GM19324 (cell line): ENCODE data around the gene SLC9A9.
"Not testable (repeated sequence)": the region's sequence is repeated elsewhere in the genome, so short reads cannot be mapped to it uniquely, and the experiment has no call there.

Source experiments
- ATAC-seq: cut with Tn5 transposase; IDR thresholded peaks from one replicate; pipeline ENCODE4 v1.9.1; 2021; ENCODE audit warnings: mild to moderate bottlenecking, moderate library complexity; ENCODE audit not compliant: unreplicated experiment, low FRiP score

SLC9A9 gene

DNA sequence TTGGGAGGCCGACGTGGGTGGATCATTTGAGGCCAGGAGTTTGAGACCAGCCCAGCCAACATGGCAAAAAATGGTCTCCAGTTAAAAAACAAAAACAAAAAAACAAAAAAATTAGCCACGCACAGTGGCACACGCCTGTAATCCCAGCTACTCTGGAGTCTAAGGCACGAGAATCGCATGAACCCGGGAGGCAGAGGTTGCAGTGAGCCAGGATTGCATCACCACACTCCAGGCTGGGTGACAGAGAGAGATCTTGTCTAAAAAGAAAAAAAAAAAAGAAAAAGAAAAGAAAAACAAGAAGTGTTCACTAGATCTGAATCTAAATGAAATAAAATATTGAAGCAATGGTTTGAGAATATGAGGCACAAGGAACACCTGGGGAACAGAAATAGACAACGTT is 36.7 kb downstream of the SLC9A9 start:
- ATAC-seq: no peak

DNA sequence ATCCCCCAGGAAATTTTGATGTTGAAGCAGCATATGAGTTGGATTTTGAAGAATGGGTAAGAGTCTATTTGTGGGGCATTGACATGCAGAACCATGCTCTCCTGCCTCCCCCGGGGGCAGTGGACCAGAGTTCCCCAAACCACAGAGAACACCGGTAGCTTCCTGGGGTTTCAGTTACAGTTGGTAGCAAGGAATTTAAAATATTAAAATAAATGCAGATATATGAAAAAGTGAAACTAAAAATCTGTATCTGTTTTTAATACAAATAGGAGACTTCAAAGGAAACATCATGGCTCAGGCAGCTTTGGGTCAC is 37.4 kb downstream of the SLC9A9 start:
- ATAC-seq: no peak

GRCh38 chr3:143810166-143810952 is 37.9 kb downstream of the SLC9A9 start:
- no peak for ATAC-seq

DNA sequence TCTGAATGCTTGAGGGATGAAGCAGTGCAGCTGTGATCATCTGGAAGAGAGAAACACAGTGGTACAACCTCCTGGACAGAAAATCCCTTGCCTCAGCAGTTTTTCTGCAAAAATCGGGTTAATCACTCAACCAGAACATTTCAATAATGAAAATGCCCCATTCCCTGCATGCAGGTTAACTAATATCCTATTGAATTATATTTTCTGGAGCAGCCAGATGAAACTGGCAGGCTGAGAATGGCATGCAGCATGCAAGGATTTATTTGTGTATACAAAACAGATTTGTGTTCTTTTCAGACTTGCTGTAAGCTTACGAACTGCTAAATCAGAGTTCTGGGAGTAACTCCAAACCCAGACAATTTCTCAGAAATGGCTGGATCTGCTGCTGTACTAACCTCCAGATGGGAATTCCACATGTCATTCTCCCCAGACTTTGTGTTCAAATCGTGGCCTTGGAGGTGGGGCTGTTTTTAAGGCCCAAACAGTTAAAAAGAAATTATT is 39.1 kb downstream of the SLC9A9 start:
- ATAC-seq: no peak

- ATAC-seq: no peak
These were observed 40.2 kb downstream of the SLC9A9 start for GRCh38 chr3:143808030-143808429.

- ATAC-seq: no peak
These were observed 42.2 kb downstream of the SLC9A9 start for GRCh38 chr3:143806038-143806437.

GRCh38 chr3:143805476-143805875 is 42.8 kb downstream of the SLC9A9 start:
- ATAC-seq: not testable (repeated sequence)

- ATAC-seq: not testable (repeated sequence)
These were observed 47.2 kb downstream of the SLC9A9 start for GRCh38 chr3:143801046-143801445.

- ATAC-seq: not testable (repeated sequence)
These were observed 50.1 kb downstream of the SLC9A9 start for GRCh38 chr3:143798151-143798550.

DNA sequence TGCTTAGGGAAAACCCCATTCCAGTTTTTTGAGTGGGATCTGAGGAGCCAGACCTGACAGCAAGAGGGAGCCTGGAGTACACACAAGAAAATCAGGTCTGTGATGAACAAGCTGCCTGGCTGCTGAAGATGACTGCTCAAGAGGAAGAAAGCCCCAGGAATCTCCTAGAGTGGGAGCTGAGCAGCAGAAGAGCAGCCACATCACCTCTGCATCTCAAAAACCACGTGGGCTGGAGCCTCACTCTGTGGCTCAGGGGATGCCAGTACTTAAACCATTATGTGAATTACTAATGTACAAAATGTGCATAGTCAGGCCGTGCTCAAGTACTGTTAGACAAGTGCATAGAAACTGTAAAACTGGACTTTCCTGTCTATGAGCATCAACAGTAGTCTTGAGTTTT is 52.4 kb downstream of the SLC9A9 start:
- ATAC-seq: no peak

DNA sequence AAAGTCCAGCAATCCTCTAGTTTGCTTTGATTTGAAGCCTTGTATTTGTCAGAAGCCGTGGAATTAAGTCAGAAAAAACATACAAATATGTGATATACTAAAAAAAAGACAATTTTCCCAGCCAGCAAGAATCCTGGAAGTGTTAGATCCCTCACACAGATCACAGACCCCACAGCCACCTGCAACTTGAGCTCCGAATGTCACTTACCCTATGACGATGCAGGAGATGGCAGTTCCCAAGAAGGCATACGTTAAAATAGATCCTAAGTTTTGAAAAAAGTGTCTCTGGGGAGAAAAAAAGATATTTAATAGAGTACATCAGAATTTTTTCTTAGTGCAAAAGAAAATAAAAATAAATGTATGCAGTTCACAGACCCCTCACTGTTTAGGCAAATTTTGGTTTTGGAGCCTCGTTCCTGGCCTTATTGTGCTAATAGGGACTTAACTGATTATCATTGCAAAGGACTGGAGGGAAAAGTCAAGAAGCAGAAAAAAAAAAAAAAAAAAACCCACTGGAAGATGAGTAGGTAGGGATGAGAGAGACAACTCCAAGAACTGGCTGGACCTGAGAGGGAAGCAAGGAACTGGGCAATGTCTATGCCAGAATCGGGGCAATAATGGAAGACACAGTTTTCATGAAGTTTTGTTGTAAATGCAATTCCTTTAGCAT is 53.3 kb downstream of the SLC9A9 start:
- no peak for ATAC-seq

DNA sequence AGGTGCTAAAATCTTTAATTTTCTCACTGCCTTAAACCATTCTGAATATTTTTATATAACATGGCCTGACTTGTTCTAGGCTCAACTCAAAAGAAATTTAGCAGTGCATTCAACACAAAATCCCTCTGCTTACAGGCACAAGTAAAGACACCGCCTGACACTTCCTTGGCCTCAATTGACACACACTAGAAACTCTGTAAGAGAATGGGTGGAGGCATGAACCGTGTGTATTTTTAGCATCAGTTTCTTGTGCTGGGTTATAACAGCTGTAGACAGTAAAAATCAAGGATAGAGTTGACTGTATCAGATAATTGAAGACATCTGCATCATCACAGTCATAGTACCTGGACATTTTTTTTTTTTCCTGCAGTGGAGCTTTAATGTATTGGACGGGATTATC is 54.3 kb downstream of the SLC9A9 start:
- no peak for ATAC-seq

DNA sequence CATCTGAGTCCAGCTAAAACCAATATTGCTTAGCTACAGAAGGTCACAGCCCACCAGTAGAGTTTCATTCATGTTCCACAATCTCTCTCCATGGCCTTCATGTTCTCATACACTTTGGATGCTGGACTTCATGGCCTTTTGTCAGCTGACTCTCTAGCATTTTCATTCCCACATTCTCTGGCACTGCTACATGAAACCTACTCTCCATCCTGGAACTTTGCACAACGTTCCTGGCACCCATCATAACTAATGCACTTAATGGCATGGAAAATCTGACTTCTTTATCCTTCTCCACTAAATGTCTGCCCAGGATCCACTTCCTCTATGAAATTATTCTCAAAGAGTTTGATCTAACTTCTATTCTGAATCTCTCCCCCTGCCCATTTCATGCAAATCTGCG is 56.9 kb downstream of the SLC9A9 start:
- ATAC-seq: no peak

DNA sequence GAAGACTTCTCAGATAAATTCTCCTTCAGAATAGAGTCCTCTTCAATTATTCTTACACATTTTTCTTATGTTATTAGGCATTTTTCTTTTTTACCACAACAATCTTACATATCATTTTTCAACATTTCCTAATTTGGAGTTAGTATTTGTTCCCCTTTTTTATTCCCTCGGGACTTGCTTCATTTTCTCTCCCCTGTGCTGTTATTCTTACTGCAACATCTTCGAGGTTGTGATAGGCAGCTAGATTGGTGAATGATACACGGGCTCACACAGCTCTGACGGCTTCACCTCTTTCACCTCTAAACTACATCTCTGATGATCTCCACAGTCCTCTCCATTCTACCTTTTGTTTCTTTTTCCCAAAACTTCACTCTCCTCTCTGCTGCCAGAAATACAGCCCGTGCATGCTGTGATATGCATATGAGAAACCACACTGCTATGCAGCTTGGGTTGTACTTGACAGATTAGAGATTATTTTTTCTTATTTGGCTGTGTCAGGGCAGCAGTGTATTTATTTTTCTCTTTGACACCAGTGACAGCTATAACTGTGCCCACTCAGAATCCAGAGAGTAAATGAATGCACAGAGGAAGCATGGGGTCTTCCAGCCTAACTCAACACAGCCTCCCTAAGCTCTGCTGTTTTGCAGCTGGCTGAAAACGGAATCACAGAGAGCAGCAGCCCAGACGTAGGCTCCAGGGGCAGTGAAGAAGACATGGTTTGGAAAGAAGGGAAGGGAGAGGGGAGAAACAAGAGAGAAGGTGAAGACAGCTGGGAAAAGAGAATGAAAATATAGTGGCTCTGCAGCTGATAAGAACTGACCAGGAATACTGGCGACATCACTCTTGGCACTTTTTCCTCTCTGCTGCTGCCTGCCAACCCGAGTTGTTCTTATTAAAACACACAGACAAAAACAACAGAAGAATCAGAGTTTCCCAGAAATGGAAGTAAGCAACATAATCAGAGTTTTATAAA is 61.8 kb downstream of the SLC9A9 start:
- no peak for ATAC-seq

DNA sequence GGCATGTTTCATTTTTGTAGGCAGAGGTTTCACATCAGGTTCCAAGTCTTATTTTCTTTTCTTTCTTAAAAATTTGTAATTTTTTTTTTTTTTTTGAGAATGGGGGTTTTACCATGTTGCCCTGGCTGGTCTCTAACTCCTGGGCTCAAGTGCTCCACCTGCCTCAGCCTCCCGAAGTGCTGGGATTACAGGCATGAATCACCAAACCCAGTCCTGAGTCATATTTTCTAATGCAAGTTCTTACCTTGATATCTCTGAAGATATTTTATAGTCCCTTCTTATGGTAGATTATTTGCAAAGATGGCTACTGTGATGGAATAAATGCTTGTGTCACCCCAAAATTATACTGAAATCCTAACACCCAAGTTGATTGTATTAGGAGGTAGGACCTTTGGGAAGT is 63.8 kb downstream of the SLC9A9 start:
- no peak for ATAC-seq

DNA sequence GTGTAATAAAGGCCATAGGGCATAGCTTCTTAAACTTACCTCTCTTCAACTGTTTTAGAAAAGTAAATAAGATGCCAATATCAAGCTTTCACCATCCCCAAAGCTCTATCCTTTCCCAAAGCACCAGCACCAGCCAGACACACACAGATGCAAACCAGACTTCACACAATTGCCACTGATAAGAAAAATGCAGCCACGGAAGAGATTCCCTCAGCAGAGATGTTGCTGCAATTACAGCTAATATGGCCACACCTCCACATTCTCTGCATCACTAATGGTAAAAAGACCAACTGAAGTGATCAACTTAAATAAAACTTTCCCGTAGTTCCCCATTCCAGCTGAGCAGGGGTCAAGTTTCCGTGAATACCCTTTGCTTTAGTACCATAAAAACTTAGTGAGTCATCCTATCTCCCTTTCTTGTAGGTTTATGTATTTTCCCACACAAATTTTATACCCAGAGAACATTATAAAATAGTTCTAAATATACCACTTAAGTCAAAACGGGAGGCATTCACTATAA is 64.4 kb downstream of the SLC9A9 start:
- no peak for ATAC-seq

GRCh38 chr3:143775459-143775858 is 72.8 kb downstream of the SLC9A9 start:
- ATAC-seq: peak; percentile 75

- no peak for ATAC-seq
These were observed 76.3 kb downstream of the SLC9A9 start for GRCh38 chr3:143771939-143772338.

- ATAC-seq: no peak
These were observed 77.0 kb downstream of the SLC9A9 start for GRCh38 chr3:143771258-143771657.

- ATAC-seq: no peak
These were observed 77.9 kb downstream of the SLC9A9 start for GRCh38 chr3:143770391-143770790.

- no peak for ATAC-seq
These were observed 78.7 kb downstream of the SLC9A9 start for GRCh38 chr3:143769616-143770015.
